ENCODE results near the gene EGFL8. TPM values are rescaled to one million over a fixed set of nuclear protein-coding genes. Genes with fewer than 3 reads are reported as not detected.
A peak's percentile ranks its signal among the peaks of the same experiment; 100 is the strongest.

The EGFL8 gene
- total and polyA plus RNA-seq, 9 of the 15 experiments (the other 6 are each of a cell fraction or from before 2014, with no cell fraction given), result 2.2 to 47.4 (median 14.2) TPM

- TF ChIP-seq, protein P1, sequence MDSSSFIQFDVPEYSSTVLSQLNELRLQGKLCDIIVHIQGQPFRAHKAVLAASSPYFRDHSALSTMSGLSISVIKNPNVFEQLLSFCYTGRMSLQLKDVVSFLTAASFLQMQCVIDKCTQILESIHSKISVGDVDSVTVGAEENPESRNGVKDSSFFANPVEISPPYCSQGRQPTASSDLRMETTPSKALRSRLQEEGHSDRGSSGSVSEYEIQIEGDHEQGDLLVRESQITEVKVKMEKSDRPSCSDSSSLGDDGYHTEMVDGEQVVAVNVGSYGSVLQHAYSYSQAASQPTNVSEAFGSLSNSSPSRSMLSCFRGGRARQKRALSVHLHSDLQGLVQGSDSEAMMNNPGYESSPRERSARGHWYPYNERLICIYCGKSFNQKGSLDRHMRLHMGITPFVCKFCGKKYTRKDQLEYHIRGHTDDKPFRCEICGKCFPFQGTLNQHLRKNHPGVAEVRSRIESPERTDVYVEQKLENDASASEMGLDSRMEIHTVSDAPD (CRISPR knock-in tag; IDR thresholded peaks at IDR 0.05), result no peak
- TF ChIP-seq ZNF77 (CRISPR knock-in tag; IDR thresholded peaks at IDR 0.05) (no peak), TEAD4 (IDR thresholded peaks at IDR 0.05; ENCODE audit: low read length) (no peak), TEAD4 (CRISPR knock-in tag; IDR thresholded peaks at IDR 0.05; ENCODE audit: borderline replicate concordance) (no peak), FOXA1 (IDR thresholded peaks at IDR 0.05; ENCODE audit: borderline replicate concordance) (no peak), ARID2 (IDR thresholded peaks at IDR 0.05) (no peak), POLR2AphosphoS5 (IDR thresholded peaks at IDR 0.05; ENCODE audit: control insufficient read depth, insufficient read depth, low read depth, low read length) (peak; percentile 71), PTBP1 (IDR thresholded peaks at IDR 0.05; ENCODE audit: low read depth, low read length) (no peak), RBFOX2 (IDR thresholded peaks at IDR 0.05; ENCODE audit: low read depth, low read length) (peak; percentile 81), KAT2B (IDR thresholded peaks at IDR 0.05; ENCODE audit: low read depth, low read length) (no peak), ZNF263 (CRISPR knock-in tag; IDR thresholded peaks at IDR 0.05; ENCODE audit: borderline replicate concordance) (peak; percentile 68; the same call in 1 of the 2 replicates), ZC3H4 (CRISPR knock-in tag; IDR thresholded peaks at IDR 0.05; ENCODE audit: borderline replicate concordance) (no peak), SRSF7 (optimal IDR thresholded peaks at IDR 0.05; ENCODE audit: low read depth, low read length) (no peak), ZBTB1 (CRISPR knock-in tag; IDR thresholded peaks at IDR 0.05; ENCODE audit: borderline replicate concordance, low read depth) (no peak), ZNF431 (CRISPR knock-in tag; IDR thresholded peaks at IDR 0.05) (no peak), STAG1 (CRISPR knock-in tag; IDR thresholded peaks at IDR 0.05; ENCODE audit: borderline replicate concordance) (no peak), BDP1 (IDR thresholded peaks at IDR 0.05; ENCODE audit: insufficient read depth, insufficient read length) (no peak), HDAC2 (IDR thresholded peaks at IDR 0.05) (0 out of 2 replicates have a peak, but pooled peaks have one; percentile 52), ZNF561 (CRISPR knock-in tag; conservative IDR thresholded peaks at IDR 0.05) (no peak), CREBBP (IDR thresholded peaks at IDR 0.05; ENCODE audit: low read depth, low read length) (no peak), ESRRA (IDR thresholded peaks at IDR 0.05; ENCODE audit: borderline replicate concordance, low read depth) (0 out of 2 replicates have a peak, but pooled peaks have one; percentile 17), ETV5 (CRISPR knock-in tag; IDR thresholded peaks at IDR 0.05; ENCODE audit: low read depth) (0 out of 2 replicates have a peak, but pooled peaks have one; percentile 12), HEY1 (CRISPR knock-in tag; IDR thresholded peaks at IDR 0.05; ENCODE audit: borderline replicate concordance) (peak; percentile 40; the same call in 1 of the 2 replicates), MBD2 (IDR thresholded peaks at IDR 0.05; ENCODE audit: borderline replicate concordance, low read depth) (peak; percentile 91)
- TF ChIP-seq, protein P2, sequence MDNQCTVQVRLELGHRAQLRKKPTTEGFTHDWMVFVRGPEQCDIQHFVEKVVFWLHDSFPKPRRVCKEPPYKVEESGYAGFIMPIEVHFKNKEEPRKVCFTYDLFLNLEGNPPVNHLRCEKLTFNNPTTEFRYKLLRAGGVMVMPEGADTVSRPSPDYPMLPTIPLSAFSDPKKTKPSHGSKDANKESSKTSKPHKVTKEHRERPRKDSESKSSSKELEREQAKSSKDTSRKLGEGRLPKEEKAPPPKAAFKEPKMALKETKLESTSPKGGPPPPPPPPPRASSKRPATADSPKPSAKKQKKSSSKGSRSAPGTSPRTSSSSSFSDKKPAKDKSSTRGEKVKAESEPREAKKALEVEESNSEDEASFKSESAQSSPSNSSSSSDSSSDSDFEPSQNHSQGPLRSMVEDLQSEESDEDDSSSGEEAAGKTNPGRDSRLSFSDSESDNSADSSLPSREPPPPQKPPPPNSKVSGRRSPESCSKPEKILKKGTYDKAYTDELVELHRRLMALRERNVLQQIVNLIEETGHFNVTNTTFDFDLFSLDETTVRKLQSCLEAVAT (IDR thresholded peaks at IDR 0.05), result 0 out of 4 replicates have a peak, but pooled peaks have one; percentile 55 to 56
- TF ChIP-seq, protein P3, sequence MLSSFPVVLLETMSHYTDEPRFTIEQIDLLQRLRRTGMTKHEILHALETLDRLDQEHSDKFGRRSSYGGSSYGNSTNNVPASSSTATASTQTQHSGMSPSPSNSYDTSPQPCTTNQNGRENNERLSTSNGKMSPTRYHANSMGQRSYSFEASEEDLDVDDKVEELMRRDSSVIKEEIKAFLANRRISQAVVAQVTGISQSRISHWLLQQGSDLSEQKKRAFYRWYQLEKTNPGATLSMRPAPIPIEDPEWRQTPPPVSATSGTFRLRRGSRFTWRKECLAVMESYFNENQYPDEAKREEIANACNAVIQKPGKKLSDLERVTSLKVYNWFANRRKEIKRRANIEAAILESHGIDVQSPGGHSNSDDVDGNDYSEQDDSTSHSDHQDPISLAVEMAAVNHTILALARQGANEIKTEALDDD (IDR thresholded peaks at IDR 0.05), result no peak
Measured at GRCh38 chr6:32127717-32128592, 36.4 kb upstream of the EGFL8 start, which contains the start of gene ATF6B (continued).

All from K562 (cell line).